Heart right ventricle (tissue), 16 donors: ENCODE results near the gene PRUNE1. TPM values are rescaled to one million over a fixed set of nuclear protein-coding genes. Genes with fewer than 3 reads are reported as not detected.

Experiments used
- ATAC-seq, 8 donors: fragments of 200-7000 bp; cut with Tn5 transposase; one replicate each; pipeline ENCODE4 v1.9.1; 2020; ENCODE audit warnings: mild to moderate bottlenecking in 8 of 8, moderate library complexity in 8 of 8, moderate number of reproducible peaks in 1 of 8
- DNase-seq, 2 donors: peaks; one replicate each; pipeline ENCODE4 v3.0.0-alpha.2; 2020
- H3K27ac ChIP-seq, 10 donors: fragments of 200-600 bp; sonication (generic) in 2 of 10; one replicate each; pipeline versions ENCODE4 v1.5.0 to v1.8.0; 2020 to 2022; ENCODE audit warnings: mild to moderate bottlenecking in 3 of 10
- H3K27me3 ChIP-seq, 7 donors: fragments of 200-600 bp; one replicate each; pipeline ENCODE4 v1.8.0; 2021 to 2022; ENCODE audit warnings: mild to moderate bottlenecking in 2 of 7
- H3K36me3 ChIP-seq, 9 donors: fragments of 200-600 bp; sonication (generic) in 1 of 9; one replicate each; pipeline versions ENCODE4 v1.5.0 to v1.8.0; 2020 to 2022; ENCODE audit warnings: mild to moderate bottlenecking in 2 of 9
- H3K4me1 ChIP-seq, 9 donors: fragments of 200-600 bp; sonication (generic) in 1 of 9; one replicate each; pipeline versions ENCODE4 v1.5.0 to v1.8.0; 2020 to 2022; ENCODE audit warnings: mild to moderate bottlenecking in 4 of 9
- H3K4me3 ChIP-seq, 10 donors: fragments of 200-600 bp; sonication (generic) in 2 of 10; one replicate each; pipeline versions ENCODE4 v1.5.0 to v1.8.0; 2020 to 2022; ENCODE audit warnings: mild to moderate bottlenecking in 7 of 10, moderate library complexity in 2 of 10
- H3K9me3 ChIP-seq, 11 donors: fragments of 200-600 bp in 10 of 11; sonication (generic) in 2 of 11; one replicate each; pipeline versions ENCODE4 v1.5.0 to v1.8.0; 2013 to 2022; ENCODE audit warnings: mild to moderate bottlenecking in 2 of 11, control low read depth in 1 of 11, moderate library complexity in 1 of 11
- CTCF ChIP-seq, 9 donors: fragments of 200-600 bp; sonication (generic) in 2 of 9; IDR thresholded peaks; one replicate each; pipeline versions ENCODE4 v1.5.0 to v1.8.0; 2021 to 2022; ENCODE audit warnings: antibody characterized with exemption in 9 of 9, mild to moderate bottlenecking in 5 of 9, moderate library complexity in 1 of 9
- WGBS, 2 donors: extraction: QIAGEN DNeasy Blood & Tissue Kit; methylation state at CpG; one replicate each; pipeline ENCODE4 v1.1.7; 2013; ENCODE audit warnings: inconsistent platforms in 1 of 2; 5-methylcytosine and 5-hydroxymethylcytosine counted together
- intact Hi-C, 10 donors: fragments of 100-400 bp; cut with DNase I; formaldehyde crosslinking; loops; one replicate each; pipeline versions ENCODE4 v1.11.1 to v1.14.2; 2022
- polyA plus RNA-seq, 2 donors: library from polyadenylated mRNA; stranded (reverse); fragments of 200-250 nt; gene quantifications; one replicate each; pipeline ENCODE4 v1.2.3, GENCODE V29; 2013
- total RNA-seq, 10 donors: library from RNA; stranded (reverse); fragmentation: NEBNext Ultra II Directional in 3 of 10; extraction: Animal tissue kit (Norgen Biotek cat#: 25700) in 3 of 10; gene quantifications; one replicate each; pipeline versions ENCODE4 v1.2.1 to v1.2.4, GENCODE V29; 2021 to 2023
- donor health status: Arrhythmogenic right ventricular cardiomyopathy.
- donor health status: ischemic (EF 13 %, LVEDD 7.1; RV severe dilation, severe dysfunction).
- donor health status: healthy with polysubstance abuse.
- donor health status: DM: no; HTN: yes; CAD: no.
- donor health status: DM: no; HTN: no; CAD: no.
- donor health status: ischemic (EF 25% LVEDD 6.9; RV normal size, moderate dysfunction).
- donor health status: ischemic (EF 25% LVEDD 5.7; RV mildly dilated, moderate dysfunction).
- donor health status: healthy.
- donor health status: DM: yes; HTN: yes; CAD: no.
- donor health status: Ischemic cardiomyopathy.
- donor health status: ischemic (EF 35%, LVEDD 5.7; RV mildly dilated, moderate dysfunction).
- donor health status: nonischemic (EF 11% LVEDD 7.7; RV severe dilation, severe dysfunction).
- donor health status: DM: yes; HTN: yes; CAD: no.
- donor health status: PGD.
- donor health status: ischemic (EF 29% LVEDD 5.4; RV normal size, mild dysfunction).
- donor health status: nonischemic (EF 23%, LVEDD 6.1; RV moderate dilation, normal function).

PRUNE1 gene
- total and polyA plus RNA-seq, 12 donors: 11.5 to 50.1 (median 43.9) TPM

- peak in 8 of 9 donors; percentile 91 to 98 (median 94) for TF ChIP-seq CTCF (IDR thresholded peaks at IDR 0.05)
- ATAC-seq: peak; percentile 92 to 97 (median 96)
- peak; percentile 93 to 96 for DNase-seq
- intact Hi-C loops: loop anchor here in 5 of 10 donors (1.0 to 10.0 kb wide), 7 partner anchors 10 to 77 kb away; partner anchors contain the start of genes C1orf56 (in 1 of the 5), MLLT11 (in 1 of the 5) and SEMA6C (in 1 of the 5)
- Histone ChIP-seq H3K4me1 (peaks cover 4 to 29% (median 20%) of the 10 kb centered on the region in 9 donors), H3K27me3 (no peaks in the 10 kb centered on the region), H3K27ac (peak within 1 kb of the TSS; percentile 96 to 100 (median 99)), H3K36me3 (peaks cover 0 to 26% (median 0%) of the 10 kb centered on the region in 9 donors), H3K4me3 (peak within 1 kb of the TSS; percentile 51 to 95 (median 78)), H3K9me3 (no peaks in the 10 kb centered on the region)
- 0 to 1% methylated on average over 50 of the region's 50 CpGs for WGBS, 2 donors
These were observed 62.4 kb downstream of the PRUNE1 start, which contains the start of gene GABPB2 for GRCh38 chr1:151070474-151071276. TSS of gene GABPB2 (plus strand) at chr1:151070761. CDS start at chr1:151088190, 17,429 bp downstream.

- Histone ChIP-seq H3K36me3 (peaks cover 0 to 31% (median 0%) of the 10 kb centered on the region in 9 donors), H3K4me1 (peaks cover 4 to 29% (median 20%) of the 10 kb centered on the region in 9 donors), H3K4me3 (no peak overlapping the region), H3K27me3 (no peaks in the 10 kb centered on the region), H3K9me3 (no peaks in the 10 kb centered on the region), H3K27ac (peak overlapping the region in 7 of 10 donors; percentile 96 to 100 (median 99))
- DNase-seq (no peak), ATAC-seq (no peak)
- 81 to 85% methylated on average over 13 of the region's 13 CpGs for WGBS, 2 donors
- intact Hi-C loops: loop anchor here in 3 of 10 donors (5.0 to 10.0 kb wide), 3 partner anchors 47 to 75 kb away; partner anchors contain the start of gene SEMA6C (in 1 of the 3)
- TF ChIP-seq CTCF (IDR thresholded peaks at IDR 0.05): peak in 1 of 9 donors; percentile 21
These were observed 64.0 kb downstream of the PRUNE1 start for GRCh38 chr1:151072224-151072623.

Other genes with a start within 250 kb of the PRUNE1 start
- 100 to 1,000 TPM in 1 of 10 donors, 10 to 100 TPM in 9; 11.9 to 201 (median 18.2) TPM for gene CTSS, start 242.7 kb upstream of the PRUNE1 start, total RNA-seq
- gene CTSS, start 242.7 kb upstream of the PRUNE1 start, polyA plus RNA-seq: 1 to 10 TPM; 6.5 to 8.7 TPM
- 10 to 100 TPM in 1 of 10 donors, 1 to 10 TPM in 9; 2.1 to 10.1 (median 6.6) TPM for gene CTSK, start 200.2 kb upstream of the PRUNE1 start, total RNA-seq
- gene CTSK, start 200.2 kb upstream of the PRUNE1 start, polyA plus RNA-seq: 1 to 10 TPM; 2.6 to 4.9 TPM
- 10 to 100 TPM; 30.4 to 38.3 (median 33.3) TPM for gene ARNT, start 131.8 kb upstream of the PRUNE1 start, total RNA-seq
- 10 to 100 TPM; 10.4 to 16.3 TPM for gene ARNT, start 131.8 kb upstream of the PRUNE1 start, polyA plus RNA-seq
- not detected for gene CTXND2, start 121.3 kb upstream of the PRUNE1 start, total RNA-seq
- not detected for gene CTXND2, start 121.3 kb upstream of the PRUNE1 start, polyA plus RNA-seq
- gene SETDB1, start 82.1 kb upstream of the PRUNE1 start, total RNA-seq: 10 to 100 TPM; 14.5 to 23.8 (median 17.6) TPM
- 10 to 100 TPM in 1 of 2 donors, 1 to 10 TPM in 1; 9.1 to 20.9 TPM for gene SETDB1, start 82.1 kb upstream of the PRUNE1 start, polyA plus RNA-seq
- 10 to 100 TPM; 56.5 to 99.4 (median 73.5) TPM for gene CERS2, start 33.6 kb upstream of the PRUNE1 start, total RNA-seq
- gene CERS2, start 33.6 kb upstream of the PRUNE1 start, polyA plus RNA-seq: 100 to 1,000 TPM in 1 of 2 donors, 10 to 100 TPM in 1; 79.2 to 104 TPM
- under 1 TPM in 4 of 10 donors, not detected in 6; 0.15 to 0.36 (median 0.20) TPM for gene ANXA9, start 26.2 kb upstream of the PRUNE1 start, total RNA-seq
- gene ANXA9, start 26.2 kb upstream of the PRUNE1 start, polyA plus RNA-seq: under 1 TPM; 0.06 to 0.15 TPM
- gene MINDY1, start 1.5 kb upstream of the PRUNE1 start, total RNA-seq: 10 to 100 TPM; 40.7 to 70.6 (median 55.7) TPM
- gene MINDY1, start 1.5 kb upstream of the PRUNE1 start, polyA plus RNA-seq: 10 to 100 TPM in 1 of 2 donors, 1 to 10 TPM in 1; 9.8 to 18.7 TPM
- under 1 TPM; 0.21 to 0.78 (median 0.32) TPM for gene BNIPL, start 28.1 kb downstream of the PRUNE1 start, total RNA-seq
- 1 to 10 TPM in 1 of 2 donors, under 1 TPM in 1; 0.06 to 1.8 TPM for gene BNIPL, start 28.1 kb downstream of the PRUNE1 start, polyA plus RNA-seq
- 10 to 100 TPM in 3 of 10 donors, 1 to 10 TPM in 7; 5.4 to 12.6 (median 8.0) TPM for gene C1orf56, start 39.3 kb downstream of the PRUNE1 start, total RNA-seq
- 1 to 10 TPM; 5.2 to 5.8 TPM for gene C1orf56, start 39.3 kb downstream of the PRUNE1 start, polyA plus RNA-seq
- gene CDC42SE1, start 51.2 kb downstream of the PRUNE1 start, total RNA-seq: 10 to 100 TPM; 26.1 to 45.6 (median 30.5) TPM
- gene CDC42SE1, start 51.2 kb downstream of the PRUNE1 start, polyA plus RNA-seq: 10 to 100 TPM; 28.6 to 34.1 TPM
- gene MLLT11, start 51.9 kb downstream of the PRUNE1 start, total RNA-seq: 10 to 100 TPM in 7 of 10 donors, 1 to 10 TPM in 3; 1.4 to 57.8 (median 28.1) TPM
- 10 to 100 TPM in 1 of 2 donors, 1 to 10 TPM in 1; 4.9 to 11.3 TPM for gene MLLT11, start 51.9 kb downstream of the PRUNE1 start, polyA plus RNA-seq
- 10 to 100 TPM in 9 of 10 donors, 1 to 10 TPM in 1; 9.1 to 14.4 (median 10.6) TPM for gene GABPB2, start 62.3 kb downstream of the PRUNE1 start, total RNA-seq
- gene GABPB2, start 62.3 kb downstream of the PRUNE1 start, polyA plus RNA-seq: 10 to 100 TPM in 1 of 2 donors, 1 to 10 TPM in 1; 3.4 to 11.4 TPM
- 10 to 100 TPM; 23.2 to 68.1 (median 54.9) TPM for gene SEMA6C, start 138.2 kb downstream of the PRUNE1 start, total RNA-seq
- 100 to 1,000 TPM in 1 of 2 donors, 10 to 100 TPM in 1; 15.7 to 141 TPM for gene SEMA6C, start 138.2 kb downstream of the PRUNE1 start, polyA plus RNA-seq
- 1 to 10 TPM in 4 of 10 donors, under 1 TPM in 5, not detected in 1; 0.35 to 5.8 (median 0.71) TPM for gene TNFAIP8L2, start 148.2 kb downstream of the PRUNE1 start, total RNA-seq
- gene TNFAIP8L2, start 148.2 kb downstream of the PRUNE1 start, polyA plus RNA-seq: 1 to 10 TPM; 2.4 to 4.0 TPM
- 10 to 100 TPM; 11.4 to 16.5 (median 13.3) TPM for gene LYSMD1, start 157.5 kb downstream of the PRUNE1 start, total RNA-seq
- gene LYSMD1, start 157.5 kb downstream of the PRUNE1 start, polyA plus RNA-seq: 1 to 10 TPM; 5.7 to 8.5 TPM
- gene SCNM1, start 157.7 kb downstream of the PRUNE1 start, total RNA-seq: 10 to 100 TPM; 12.9 to 26.6 (median 18.3) TPM
- gene SCNM1, start 157.7 kb downstream of the PRUNE1 start, polyA plus RNA-seq: 10 to 100 TPM; 52.3 to 57.6 TPM
- under 1 TPM in 2 of 10 donors, not detected in 8; 0.46 to 0.74 TPM for gene TMOD4, start 167.5 kb downstream of the PRUNE1 start, total RNA-seq
- under 1 TPM; 0.06 to 0.88 TPM for gene TMOD4, start 167.5 kb downstream of the PRUNE1 start, polyA plus RNA-seq
- 10 to 100 TPM; 29.6 to 47.2 (median 39.6) TPM for gene VPS72, start 181.7 kb downstream of the PRUNE1 start, total RNA-seq
- gene VPS72, start 181.7 kb downstream of the PRUNE1 start, polyA plus RNA-seq: 10 to 100 TPM; 24.8 to 33.4 TPM
- gene PIP5K1A, start 190.1 kb downstream of the PRUNE1 start, total RNA-seq: 10 to 100 TPM; 32.4 to 48.0 (median 39.2) TPM
- 10 to 100 TPM; 11.5 to 32.2 TPM for gene PIP5K1A, start 190.1 kb downstream of the PRUNE1 start, polyA plus RNA-seq
- 100 to 1,000 TPM; 119 to 157 (median 147) TPM for gene PSMD4, start 246.3 kb downstream of the PRUNE1 start, total RNA-seq
- gene PSMD4, start 246.3 kb downstream of the PRUNE1 start, polyA plus RNA-seq: 100 to 1,000 TPM; 222 to 300 TPM